ENCODE results near the gene LMO7. TPM values are rescaled to one million over a fixed set of nuclear protein-coding genes. Genes with fewer than 3 reads are reported as not detected.
"Not testable (repeated sequence)": the region's sequence is repeated elsewhere in the genome, so short reads cannot be mapped to it uniquely, and the experiment has no call there.

Gene LMO7
- total RNA-seq, 2 experiments from 2014 or later: 2.0 to 3.5 TPM

DNA sequence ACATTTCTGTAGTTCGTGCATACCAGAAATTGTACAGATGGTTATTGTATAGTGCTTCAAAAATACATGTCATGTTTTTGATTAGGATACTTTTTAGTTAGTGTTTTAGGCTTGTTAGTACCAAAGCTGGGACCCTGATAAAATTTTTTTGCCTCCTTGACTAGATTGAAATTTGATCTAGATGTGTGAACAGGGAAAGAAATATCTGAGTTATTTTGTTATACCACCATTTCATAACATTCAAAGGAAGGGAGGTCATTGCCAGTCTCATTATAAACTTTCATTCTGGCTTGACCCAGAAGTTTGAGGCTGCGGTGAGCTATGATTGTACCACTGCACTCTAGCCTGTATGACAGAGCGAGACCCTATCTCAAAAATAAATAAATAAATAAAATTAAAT, 9.0 kb downstream of the LMO7 start:
- POLR2A ChIA-PET: no interaction called here
- CTCF ChIA-PET: no interaction called here

DNA sequence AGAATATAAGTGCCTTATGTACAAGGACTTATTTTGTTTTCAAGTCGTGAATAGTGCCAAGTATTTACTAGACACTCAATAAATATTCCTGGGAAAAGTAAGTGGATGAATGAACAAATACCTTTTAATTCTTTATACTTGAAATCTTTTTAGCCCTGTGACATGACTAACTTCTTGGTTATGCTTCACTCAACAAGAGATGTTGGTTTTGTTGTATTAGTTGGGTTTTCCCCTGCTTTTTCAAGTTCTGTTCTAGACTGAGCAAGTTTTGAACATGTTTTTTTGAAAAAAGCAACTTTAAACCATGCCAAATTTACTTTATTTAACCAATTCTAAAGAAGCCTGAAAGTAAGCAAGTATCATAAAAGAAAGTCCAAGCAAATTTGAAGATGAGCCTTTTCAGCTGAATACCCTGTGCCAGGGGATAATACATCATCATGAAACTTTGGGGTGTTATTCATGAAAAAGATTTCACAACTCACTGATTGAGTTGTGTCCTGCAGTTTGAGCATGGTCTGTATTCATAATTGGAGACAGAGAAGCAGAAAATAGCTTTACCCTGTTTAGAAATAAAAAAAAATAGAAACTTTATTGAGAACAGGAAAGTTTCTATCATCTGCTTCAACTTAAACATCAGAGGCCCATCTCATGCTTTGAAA, 11.1 kb downstream of the LMO7 start:
- POLR2A ChIA-PET: no interaction called here
- CTCF ChIA-PET: no interaction called here

DNA sequence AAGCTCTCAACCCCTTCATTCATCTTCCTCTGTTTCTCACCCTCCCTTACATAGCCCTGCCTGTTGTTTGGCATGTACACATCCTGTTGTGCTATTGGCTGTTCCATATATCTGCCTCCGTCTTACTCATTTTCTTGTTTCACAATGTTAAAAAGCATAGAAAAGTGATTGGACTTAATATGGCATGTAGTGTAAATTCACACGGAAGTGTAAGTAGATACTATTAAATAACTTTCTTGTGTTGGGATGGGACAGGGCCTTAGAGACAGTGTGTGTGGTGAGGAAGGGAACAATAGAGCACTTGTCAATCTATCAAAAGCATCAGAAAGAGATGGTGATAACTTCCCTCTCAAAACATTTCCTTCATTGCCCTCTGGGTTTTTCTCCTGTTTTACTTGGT, 12.3 kb downstream of the LMO7 start:
- POLR2A ChIA-PET: no interaction called here
- CTCF ChIA-PET: no interaction called here

DNA sequence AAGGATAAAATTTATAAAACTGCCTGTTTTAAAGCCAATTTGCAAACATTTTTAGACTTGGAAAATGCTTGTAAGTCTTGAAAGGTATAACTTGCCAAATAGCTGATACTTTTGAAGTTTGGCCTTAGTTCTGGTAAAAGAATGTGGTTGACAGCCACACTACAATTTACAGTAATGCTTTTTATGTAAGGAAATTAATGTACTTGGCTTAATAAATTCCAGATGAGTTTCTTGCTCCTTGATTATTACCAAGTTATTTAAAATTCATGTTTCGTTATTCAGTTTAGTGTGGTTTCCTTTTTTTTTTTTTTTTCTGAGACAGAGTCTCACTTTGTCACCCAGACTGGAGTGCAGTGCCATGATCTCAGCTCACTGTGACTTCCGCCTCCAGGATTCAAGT, 14.9 kb downstream of the LMO7 start:
- CTCF ChIA-PET: no interaction called here

DNA sequence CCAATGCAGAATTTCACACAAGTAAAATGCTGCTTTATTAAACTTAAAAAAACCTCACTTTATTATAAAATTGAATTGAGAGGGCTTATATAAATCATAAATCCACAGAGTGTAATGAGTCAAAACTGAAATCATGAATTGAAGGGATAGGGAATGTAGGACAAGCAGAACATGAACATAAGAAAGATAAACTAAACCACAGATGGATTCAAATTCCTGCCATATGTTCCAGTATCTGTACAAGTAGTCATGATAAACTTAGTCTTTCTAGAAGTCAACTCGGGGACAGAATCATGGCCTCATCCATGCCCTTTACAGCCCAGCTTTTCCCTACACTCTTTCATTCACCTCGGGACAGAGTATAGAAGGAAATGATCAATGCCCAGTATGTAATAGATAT, 16.6 kb downstream of the LMO7 start:
- CTCF ChIA-PET: no interaction called here
- POLR2A ChIA-PET: no interaction called here

More for the DNA sequence above, 14.9 kb downstream of the LMO7 start:
- POLR2A ChIA-PET: no interaction called here

DNA sequence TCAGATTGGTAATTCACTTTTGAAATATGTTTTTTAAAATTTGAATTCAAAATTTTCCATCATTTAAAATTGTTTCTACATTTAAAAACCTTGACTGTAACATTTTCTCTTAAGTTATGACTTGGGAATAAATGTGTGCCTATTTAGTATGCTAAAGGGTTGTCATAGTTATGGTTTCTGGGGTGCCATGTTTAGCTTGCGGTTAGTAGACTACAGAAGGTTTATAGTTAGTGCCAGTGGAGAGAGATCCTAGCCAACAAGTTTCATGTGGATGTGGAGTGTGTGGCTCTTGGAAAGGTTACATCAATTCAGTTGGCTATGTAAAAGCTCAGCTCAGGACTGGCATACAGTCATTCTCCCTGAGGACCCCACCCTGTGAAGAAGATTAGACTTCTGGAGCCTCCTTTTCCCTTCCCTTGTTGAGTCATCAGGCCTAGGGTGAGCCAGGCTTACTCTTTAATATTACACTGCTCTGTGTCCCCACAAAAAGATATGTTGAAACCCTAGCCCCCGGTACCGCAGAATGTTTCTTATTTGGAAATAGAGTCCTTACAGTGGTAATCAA, 20.4 kb downstream of the LMO7 start:
- ChIA-PET POLR2A (no interaction called here), CTCF (no interaction called here)

DNA sequence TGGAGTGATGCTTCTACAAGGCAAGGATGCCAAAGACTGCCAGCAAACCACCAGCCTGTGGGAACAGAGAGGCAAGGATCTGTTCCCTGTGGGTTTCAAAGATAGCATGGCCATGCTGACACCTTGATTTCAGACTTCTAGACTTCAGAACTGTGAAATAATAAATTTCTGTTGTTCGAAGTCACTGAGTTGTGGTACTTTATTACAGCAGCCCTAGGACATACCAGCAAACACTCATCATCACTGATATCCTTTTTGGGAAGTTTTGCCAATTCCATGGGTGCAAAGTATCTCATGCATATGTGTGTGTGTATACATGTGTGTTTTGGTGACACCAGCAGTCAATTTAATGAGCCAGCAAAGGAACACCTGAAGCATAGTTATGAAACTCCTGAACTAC, 21.0 kb downstream of the LMO7 start:
- POLR2A ChIA-PET: no interaction called here
- CTCF ChIA-PET: no interaction called here

DNA sequence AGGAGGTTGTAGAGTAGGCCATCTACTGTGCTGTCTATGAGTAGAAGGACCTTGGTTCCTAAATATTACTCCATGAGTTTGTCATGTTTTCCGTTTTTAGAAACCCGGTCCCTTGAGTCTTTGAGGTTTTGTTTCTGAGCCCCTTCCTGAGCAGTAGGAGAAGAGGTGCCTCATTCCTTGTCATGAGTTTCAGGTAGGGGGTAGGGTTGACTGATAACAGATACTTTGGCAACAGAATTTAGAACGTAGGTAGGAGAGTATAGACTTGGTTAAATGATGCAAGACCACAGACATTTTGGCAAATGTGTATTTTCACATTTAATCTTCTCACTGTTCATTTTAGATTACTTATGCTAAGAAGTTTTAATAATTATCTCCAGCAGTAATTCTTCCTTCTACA, 24.6 kb downstream of the LMO7 start:
- ChIA-PET POLR2A (no interaction called here), CTCF (no interaction called here)

DNA sequence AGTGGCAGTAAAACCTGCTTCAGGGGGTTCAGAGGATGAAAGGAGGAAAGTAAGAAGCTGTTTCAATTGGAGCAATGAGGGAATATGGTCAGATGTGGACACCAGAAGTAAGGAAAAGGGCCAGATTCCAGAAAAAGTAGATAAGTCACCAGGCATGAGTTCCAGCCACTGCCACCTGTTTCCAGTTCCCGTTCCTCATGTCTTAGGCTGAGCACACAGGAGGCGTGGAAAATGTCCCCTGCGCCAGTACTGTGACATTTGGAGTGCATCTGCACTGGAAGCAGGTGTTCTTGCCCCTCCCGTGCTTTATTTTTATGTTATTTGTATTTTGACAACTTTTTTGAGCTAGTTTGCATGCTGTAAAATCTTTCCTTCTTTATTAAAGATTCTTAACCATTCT, 25.3 kb downstream of the LMO7 start:
- CTCF ChIA-PET: no interaction called here

DNA sequence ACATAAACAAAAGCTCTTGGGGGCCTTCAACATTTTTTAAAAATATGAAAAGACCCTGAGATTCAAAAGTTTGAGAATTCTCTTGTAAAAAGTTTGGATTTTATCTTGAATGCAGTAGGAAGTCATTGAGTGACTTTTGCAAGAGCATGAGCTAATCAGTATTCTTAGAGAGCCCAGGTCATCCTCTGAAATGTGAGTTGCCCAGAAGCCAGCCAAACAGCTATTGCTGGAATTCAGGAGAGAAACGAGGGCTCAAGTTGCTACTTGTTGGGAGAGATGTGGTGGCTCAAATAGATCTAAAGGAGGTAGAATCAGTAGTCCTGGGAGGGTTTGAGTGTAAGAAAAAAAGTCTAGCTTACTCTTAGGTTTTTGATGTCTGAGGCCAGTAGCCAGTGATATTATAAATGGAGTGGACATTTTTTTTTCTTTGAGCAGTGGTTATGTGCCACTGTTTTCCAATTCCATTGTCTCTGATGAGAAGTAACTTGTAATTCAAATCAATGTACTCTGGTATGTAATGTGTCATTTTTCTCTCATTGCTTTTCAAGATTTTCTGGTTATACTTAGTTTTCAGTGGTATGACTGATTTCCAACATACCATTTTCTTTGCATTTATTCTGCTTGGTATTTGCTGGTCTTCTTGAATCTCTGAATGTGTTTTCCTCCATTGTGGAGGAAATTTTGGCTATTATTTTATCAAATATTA, 30.7 kb downstream of the LMO7 start:
- POLR2A ChIA-PET: no interaction called here
- CTCF ChIA-PET: no interaction called here

More for the DNA sequence above, 25.3 kb downstream of the LMO7 start:
- POLR2A ChIA-PET: no interaction called here

DNA sequence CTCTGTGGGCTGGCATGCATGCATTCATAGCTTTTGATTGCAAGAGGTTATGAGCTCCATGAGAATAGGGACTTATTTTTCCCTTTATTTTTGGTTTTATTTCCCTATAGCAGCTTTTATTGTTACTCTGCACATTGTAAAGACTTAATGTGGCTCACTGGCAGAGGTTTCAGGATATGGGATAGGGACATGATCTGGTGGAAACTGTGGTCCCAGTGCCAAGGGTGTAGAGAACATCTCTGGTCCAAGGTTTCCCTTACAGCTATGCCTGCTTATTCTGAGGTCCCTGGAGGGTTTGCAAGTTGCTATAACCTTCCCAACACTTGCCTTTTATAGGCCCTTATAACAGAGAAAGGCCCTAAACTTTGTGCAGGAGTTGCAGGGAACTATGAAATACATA, 33.6 kb downstream of the LMO7 start:
- POLR2A ChIA-PET: no interaction called here
- CTCF ChIA-PET: no interaction called here

DNA sequence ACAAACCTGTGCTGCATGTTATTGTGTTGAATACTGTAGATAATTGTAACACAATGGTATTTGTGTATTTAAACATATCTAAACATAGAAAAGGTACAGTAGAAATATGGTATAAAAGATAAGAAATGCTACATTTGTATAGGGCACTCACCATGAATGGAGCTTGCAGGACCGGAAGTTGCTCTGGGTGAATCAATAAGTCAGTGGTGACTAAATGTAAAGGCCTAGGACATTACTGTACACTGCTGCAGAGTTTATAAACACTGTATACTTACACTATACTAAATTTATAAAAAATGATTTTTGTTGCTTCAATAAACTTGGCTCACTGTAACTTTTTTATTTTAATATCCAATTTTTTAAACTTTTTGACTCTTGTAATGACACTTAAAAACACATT, 34.4 kb downstream of the LMO7 start:
- POLR2A ChIA-PET: no interaction called here
- CTCF ChIA-PET: no interaction called here

DNA sequence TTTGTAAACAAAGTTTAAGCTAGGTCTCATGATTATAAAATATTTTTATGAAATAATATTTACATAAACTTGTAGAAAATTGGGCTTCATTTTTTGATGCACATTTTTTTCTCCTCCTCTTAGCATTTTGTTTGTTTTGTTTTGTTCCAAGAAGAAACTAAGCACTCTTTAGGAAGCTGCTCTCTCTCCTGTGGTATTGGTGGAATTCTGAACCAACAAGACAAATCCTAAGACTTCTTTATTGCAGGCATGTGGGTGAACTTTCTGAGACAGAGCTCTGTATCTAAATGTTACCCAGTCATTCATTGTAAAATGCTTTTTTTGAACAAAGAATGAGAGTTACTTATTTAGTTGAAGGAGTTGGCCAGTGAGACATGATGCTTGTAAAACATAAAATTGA, 39.3 kb downstream of the LMO7 start:
- CTCF ChIA-PET: no interaction called here
- POLR2A ChIA-PET: no interaction called here

DNA sequence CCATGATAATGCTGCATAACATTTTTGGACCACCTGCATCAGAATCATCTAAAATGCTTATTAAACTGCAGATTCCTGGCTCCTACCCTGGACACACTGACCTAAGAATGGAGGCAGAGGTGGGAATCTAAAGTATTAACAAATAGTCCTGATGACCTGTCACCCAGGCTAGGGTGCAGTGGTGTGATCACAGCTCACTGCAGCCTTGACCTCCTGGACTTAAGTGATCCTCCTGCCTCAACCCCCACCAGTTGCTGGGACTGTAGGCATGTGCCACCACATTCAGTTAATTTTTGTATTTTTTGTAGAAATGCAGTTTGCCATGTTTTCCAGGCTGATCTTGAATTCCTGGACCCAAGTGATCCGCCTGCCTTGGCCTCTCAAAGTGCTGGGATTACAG, 43.3 kb downstream of the LMO7 start:
- ChIA-PET CTCF (no interaction called here), POLR2A (no interaction called here)

DNA sequence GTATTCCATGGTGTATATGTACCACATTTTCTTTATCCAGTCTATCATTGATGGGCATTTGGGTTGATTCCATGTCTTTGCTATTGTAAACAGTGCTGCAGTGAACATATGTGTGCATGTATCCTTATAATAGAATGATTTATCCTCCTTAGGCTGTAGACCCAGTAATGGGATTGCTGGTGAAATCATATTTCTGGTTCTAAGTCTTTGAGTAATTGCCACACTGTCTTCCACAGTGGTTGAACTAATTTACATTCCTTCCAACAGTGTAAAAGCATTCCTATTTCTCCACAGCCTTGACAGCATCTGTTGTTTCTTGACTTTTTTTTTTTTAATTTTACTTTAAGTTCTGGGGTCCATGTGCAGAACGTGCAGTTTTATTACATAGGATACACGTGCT, 44.1 kb downstream of the LMO7 start:
- CTCF ChIA-PET: interaction anchor here (1.2 kb wide), 1 partner anchor 16 kb away, joined by 3 read pairs; no protein-coding TSS in a partner anchor
- POLR2A ChIA-PET: not testable (repeated sequence)

DNA sequence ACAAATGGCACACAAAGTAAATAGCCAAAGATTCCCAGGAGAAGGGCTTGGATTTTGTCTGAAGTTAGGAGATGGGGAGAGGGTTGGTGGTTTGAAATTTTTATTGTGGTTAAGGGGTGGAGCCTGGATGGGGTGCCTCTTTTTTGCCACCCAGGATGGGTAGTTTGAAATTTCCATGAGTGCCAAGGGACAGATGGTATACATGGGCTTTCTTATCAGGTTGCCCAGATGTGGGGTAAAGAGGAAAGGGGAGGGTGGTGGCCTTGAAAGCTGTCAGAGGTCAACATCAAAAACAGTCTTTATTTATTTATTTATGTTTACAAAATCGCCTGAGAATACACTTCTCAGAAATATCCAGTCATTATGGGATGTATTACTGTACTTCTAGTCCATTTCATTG, 46.2 kb downstream of the LMO7 start:
- POLR2A ChIA-PET: no interaction called here

DNA sequence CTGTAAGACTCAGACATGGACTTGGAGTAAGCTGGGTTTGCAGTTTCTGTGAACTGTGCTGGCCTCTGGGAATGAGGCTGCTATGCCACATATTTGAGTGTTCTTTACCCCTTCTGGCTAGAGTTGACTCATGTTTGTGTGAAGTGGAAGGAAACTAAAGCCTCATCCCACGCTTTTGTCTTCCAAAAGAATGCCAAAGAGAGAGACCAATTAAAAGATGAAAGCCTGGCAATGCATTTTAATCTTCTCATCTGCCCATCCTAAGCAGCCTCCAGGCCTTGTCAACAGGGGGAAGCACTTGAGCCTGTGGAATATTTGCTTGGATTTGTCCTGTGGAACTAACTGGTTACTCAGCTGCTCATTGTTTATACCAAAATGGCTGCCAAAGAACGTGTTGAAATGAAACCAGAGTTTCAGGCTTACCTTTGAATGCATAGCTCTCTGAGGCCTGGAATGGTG, 49.1 kb downstream of the LMO7 start:
- POLR2A ChIA-PET: no interaction called here
- CTCF ChIA-PET: no interaction called here

More for the DNA sequence above, 46.2 kb downstream of the LMO7 start:
- CTCF ChIA-PET: no interaction called here

DNA sequence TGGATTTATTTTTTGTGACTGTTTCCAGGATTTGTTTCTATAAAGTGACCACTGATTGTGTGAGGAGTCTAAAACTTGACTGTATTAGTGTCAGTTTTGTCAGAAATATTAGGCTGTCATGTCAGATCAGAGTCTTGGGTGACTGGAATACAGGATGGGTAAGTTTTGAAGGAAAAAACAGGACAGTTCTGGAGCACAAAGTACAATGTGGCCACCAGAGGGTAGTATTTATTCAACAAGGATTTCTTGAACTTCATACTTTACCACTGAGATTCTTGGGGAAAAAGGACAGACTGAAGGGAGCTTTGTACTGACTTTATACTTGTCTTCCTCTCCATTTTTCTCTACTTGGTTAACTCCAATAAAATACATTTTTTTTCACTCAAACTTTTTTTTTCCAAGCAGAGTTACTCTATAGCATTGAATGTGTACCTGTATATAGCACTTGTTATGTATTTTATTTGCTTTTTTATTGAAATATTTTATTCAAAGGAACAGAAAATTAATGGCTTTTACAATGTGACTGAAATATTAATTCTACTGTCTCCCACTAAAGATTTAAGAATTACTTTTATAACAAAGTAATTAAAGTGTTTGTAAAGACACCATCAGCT, 51.1 kb downstream of the LMO7 start:
- ChIA-PET CTCF (interaction anchor here (1.1 kb wide), 1 partner anchor 8 kb away, joined by 3 read pairs; no protein-coding TSS in a partner anchor), POLR2A (no interaction called here)

DNA sequence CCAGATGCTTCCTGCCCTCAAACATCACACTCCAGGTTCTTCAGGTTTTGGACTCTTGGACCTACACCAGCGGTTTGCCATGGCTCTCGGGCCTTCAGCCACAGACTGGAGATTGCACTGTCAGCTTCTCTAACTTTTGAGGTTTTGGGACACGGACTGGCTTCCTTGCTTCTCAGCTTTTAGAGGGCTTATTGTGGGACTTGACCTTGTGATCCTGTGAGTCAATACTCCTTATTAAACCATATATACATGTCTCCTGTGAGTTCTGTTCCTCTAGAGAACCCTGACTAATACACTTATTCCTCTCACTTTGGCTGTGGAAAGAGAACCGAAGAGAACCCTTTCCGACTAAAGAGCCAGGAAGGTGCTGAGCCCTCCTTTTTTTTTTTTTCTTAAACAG, 53.6 kb downstream of the LMO7 start:
- POLR2A ChIA-PET: no interaction called here
- CTCF ChIA-PET: no interaction called here

DNA sequence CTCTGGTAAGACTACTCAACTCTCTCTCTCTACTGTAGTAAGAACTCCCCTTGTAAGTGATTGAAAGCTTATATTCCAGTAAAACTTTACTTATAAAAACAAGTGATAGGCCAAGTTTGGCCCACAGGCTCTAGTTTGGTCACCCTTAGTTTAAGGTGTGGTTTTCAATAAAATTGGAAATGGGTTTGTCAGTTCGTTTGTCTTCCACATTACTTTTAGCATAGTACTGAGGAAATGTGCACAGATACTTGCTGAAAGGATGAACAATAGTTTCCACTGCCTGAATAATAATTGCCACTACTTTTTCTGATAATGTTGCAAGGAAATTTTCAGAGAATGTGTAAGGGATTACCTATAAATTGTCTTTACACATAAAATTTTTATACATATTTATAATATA, 54.5 kb downstream of the LMO7 start:
- CTCF ChIA-PET: no interaction called here

DNA sequence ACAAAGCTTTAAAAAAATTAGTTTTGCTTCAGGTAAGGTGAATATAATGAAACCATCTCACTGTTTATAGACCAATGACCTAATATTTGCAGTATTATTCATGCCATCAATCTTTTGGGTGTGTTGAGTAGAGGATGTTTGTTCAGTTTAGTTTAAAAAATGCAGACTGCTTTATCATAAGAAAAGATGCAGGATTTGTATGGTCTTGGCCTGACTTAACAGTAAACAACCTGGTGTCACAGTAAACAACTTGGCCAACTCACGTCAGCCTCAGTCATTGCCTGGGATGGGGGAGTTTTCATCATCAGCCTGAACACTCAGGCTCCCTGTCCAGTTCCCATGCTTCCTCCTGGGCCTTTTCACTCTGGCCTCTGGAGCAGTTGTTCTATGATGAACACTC, 55.1 kb downstream of the LMO7 start:
- POLR2A ChIA-PET: no interaction called here
- CTCF ChIA-PET: no interaction called here

More for the DNA sequence above, 54.5 kb downstream of the LMO7 start:
- POLR2A ChIA-PET: no interaction called here
